Embryonic facial prominence (tissue), 1 donor: Measurements from ENCODE around the gene RPP25.
A peak's percentile ranks its signal among the peaks of the same experiment; 100 is the strongest.

Experiments used
- DNase-seq: peaks from one replicate; pipeline ENCODE4 v3.0.0-alpha.2; 2016; ENCODE audit errors: extremely low spot score

The RPP25 gene

GRCh38 chr15:74956648-74957475 is at the start of gene RPP25:
Gene RPP25 (minus strand): TSS chr15:74956772. CDS start chr15:74956583, 189 bp downstream.
- no peak for DNase-seq

- no peak for DNase-seq
Measured at GRCh38 chr15:75002398-75002797, 45.8 kb upstream of the RPP25 start.

- DNase-seq, result no peak
Measured at GRCh38 chr15:75001310-75001709, 44.7 kb upstream of the RPP25 start.

- no peak for DNase-seq
Measured at GRCh38 chr15:74997543-74997942, 41.0 kb upstream of the RPP25 start.

- DNase-seq, result no peak
Measured at GRCh38 chr15:74997141-74997540, 40.6 kb upstream of the RPP25 start.

- DNase-seq, result no peak
Measured at GRCh38 chr15:74995779-74996765, 39.5 kb upstream of the RPP25 start.

- DNase-seq, result peak; percentile 90
Measured at GRCh38 chr15:74995182-74995778, 38.7 kb upstream of the RPP25 start, which contains the start of gene SCAMP5. Gene SCAMP5 (plus strand): TSS chr15:74995563. CDS start chr15:75011840, 16,277 bp downstream.

- no peak for DNase-seq
Measured at GRCh38 chr15:74994685-74995084, 38.1 kb upstream of the RPP25 start.

- no peak for DNase-seq
Measured at GRCh38 chr15:74994236-74994635, 37.7 kb upstream of the RPP25 start.

- no peak for DNase-seq
Measured at GRCh38 chr15:74992619-74993018, 36.0 kb upstream of the RPP25 start.

GRCh38 chr15:74989527-74989926 is 33.0 kb upstream of the RPP25 start:
- no peak for DNase-seq

GRCh38 chr15:74988007-74988800 is 31.6 kb upstream of the RPP25 start:
- no peak for DNase-seq

- no peak for DNase-seq
Measured at GRCh38 chr15:74983725-74984231, 27.2 kb upstream of the RPP25 start.

GRCh38 chr15:74982183-74982582 is 25.6 kb upstream of the RPP25 start:
- DNase-seq, result no peak

- DNase-seq, result no peak
Measured at GRCh38 chr15:74978503-74978902, 21.9 kb upstream of the RPP25 start.

GRCh38 chr15:74978077-74978476 is 21.5 kb upstream of the RPP25 start:
- DNase-seq, result no peak

GRCh38 chr15:74977599-74977998 is 21.0 kb upstream of the RPP25 start:
- DNase-seq, result no peak

GRCh38 chr15:74976159-74976558 is 19.6 kb upstream of the RPP25 start:
- DNase-seq, result no peak

- DNase-seq, result no peak
Measured at GRCh38 chr15:74967670-74968069, 11.1 kb upstream of the RPP25 start.

GRCh38 chr15:74964794-74965193 is 8.2 kb upstream of the RPP25 start:
- DNase-seq, result no peak

- DNase-seq, result no peak
Measured at GRCh38 chr15:74963213-74963612, 6.6 kb upstream of the RPP25 start.
